H1 (cell line): ENCODE results near the gene KCNAB2. TPM values are rescaled to one million over a fixed set of nuclear protein-coding genes. Genes with fewer than 3 reads are reported as not detected.

Experiments
- CTCF ChIA-PET: fragments of 300-600 bp; sonication (Branson Sonifier 250); formaldehyde crosslinking; loops from one replicate; lab custom pipeline; 2021; ENCODE audit not compliant: partially characterized antibody; lab: Charles Lee
- POLR2A ChIA-PET: fragments of 300-600 bp; sonication (Branson Sonifier 250); formaldehyde crosslinking; loops from one replicate; lab custom pipeline; 2021; ENCODE audit warnings: inconsistent platforms; ENCODE audit not compliant: partially characterized antibody; lab: Charles Lee
- DNase-seq, 2 experiments: peaks; one replicate each; pipeline versions ENCODE4 v3.0.0 to v3.0.0-alpha.2; 2010 to 2022; ENCODE audit warnings: low spot score in 2 of 2, low read depth in 1 of 2, mixed read lengths in 1 of 2
- FAIRE-seq: peaks from 2 replicates; lab custom pipeline; 2011; peaks lifted over from hg19 to GRCh38; lab: Jason Lieb, UNC
- H2AFZ ChIP-seq: 2 replicates; pipeline ENCODE4 v1.8.1; 2012; ENCODE audit warnings: low read length, inconsistent platforms
- H2AK5ac ChIP-seq: 2 replicates; pipeline ENCODE4 v1.6.1; 2013; ENCODE audit warnings: low read depth, low read length
- H2BK120ac ChIP-seq: replicated peaks from 2 replicates; pipeline ENCODE3; 2013; ENCODE audit warnings: low read depth, low read length, inconsistent platforms
- H2BK12ac ChIP-seq: 2 replicates; pipeline ENCODE4 v1.6.1; 2013; ENCODE audit warnings: low read depth, low read length
- H2BK15ac ChIP-seq: 2 replicates; pipeline ENCODE4 v1.6.1; 2013; ENCODE audit warnings: low read length
- H2BK20ac ChIP-seq: 2 replicates; pipeline ENCODE4 v1.6.1; 2013; ENCODE audit warnings: low read length
- H2BK5ac ChIP-seq: 2 replicates; pipeline ENCODE4 v1.6.1; 2013; ENCODE audit warnings: low read depth, low read length
- H3K14ac ChIP-seq: 2 replicates; pipeline ENCODE4 v1.6.1; 2013; ENCODE audit warnings: inconsistent platforms; ENCODE audit not compliant: insufficient read length
- H3K18ac ChIP-seq: 2 replicates; pipeline ENCODE4 v1.6.1; 2013; ENCODE audit warnings: low read length; ENCODE audit errors: extremely low read depth
- H3K23ac ChIP-seq: 2 replicates; pipeline ENCODE4 v1.6.1; 2013; ENCODE audit warnings: inconsistent platforms; ENCODE audit not compliant: insufficient read length
- H3K23me2 ChIP-seq: 2 replicates; pipeline ENCODE4 v1.6.1; 2013; ENCODE audit warnings: low read depth, low read length
- H3K27ac ChIP-seq: 2 replicates; pipeline ENCODE4 v1.6.1; 2011; ENCODE audit warnings: low read depth, low read length, inconsistent platforms
- H3K27me3 ChIP-seq, 4 experiments: replicated peaks in 1 of 4; 1 replicate in 1 of 4; 2 replicates in 3 of 4; pipeline versions ENCODE4 v1.6.1 to v1.8.1; 2011 to 2013; ENCODE audit warnings: low read length in 3 of 4, mild to moderate bottlenecking in 3 of 4, inconsistent platforms in 2 of 4, mixed read lengths in 2 of 4, moderate library complexity in 1 of 4; ENCODE audit not compliant: control insufficient read depth in 3 of 4, insufficient read depth in 3 of 4; ENCODE audit errors: extremely low read depth in 1 of 4
- H3K36me3 ChIP-seq, 4 experiments: 2 replicates each; pipeline versions ENCODE4 v1.6.1 to v1.8.1; 2011 to 2013; ENCODE audit warnings: mild to moderate bottlenecking in 4 of 4, low read length in 3 of 4, moderate library complexity in 2 of 4, control low read depth in 1 of 4, inconsistent platforms in 1 of 4; ENCODE audit not compliant: insufficient read depth in 4 of 4, control insufficient read depth in 2 of 4
- H3K4ac ChIP-seq: replicated peaks from 2 replicates; pipeline ENCODE3; 2013; ENCODE audit warnings: low read length, low read depth, mixed read lengths, inconsistent platforms; ENCODE audit not compliant: insufficient read length
- H3K4me1 ChIP-seq, 4 experiments: replicated peaks in 1 of 4; 1 replicate in 1 of 4; 2 replicates in 3 of 4; pipeline versions ENCODE4 v1.6.1 to v1.8.1; 2011 to 2013; ENCODE audit warnings: low read length in 3 of 4, inconsistent platforms in 2 of 4, mixed read lengths in 1 of 4; ENCODE audit not compliant: insufficient read depth in 4 of 4, control insufficient read depth in 3 of 4
- H3K4me2 ChIP-seq, 2 experiments: 2 replicates each; pipeline versions ENCODE4 v1.6.1 to v1.8.1; 2011 to 2013; ENCODE audit warnings: low read depth in 2 of 2, low read length in 2 of 2, control low read depth in 1 of 2, inconsistent platforms in 1 of 2, mild to moderate bottlenecking in 1 of 2; ENCODE audit not compliant: insufficient read depth in 1 of 2
- H3K4me3 ChIP-seq, 4 experiments: fragments of 200-600, 300-600 bp in 1 of 4; sonication (generic), shearing (Covaris generic), sonication (Bioruptor Twin) in 1 of 4; 2 replicates each; pipeline versions ENCODE4 v1.5.1 to v1.8.1; 2011 to 2016; ENCODE audit warnings: low read length in 4 of 4, low read depth in 3 of 4, control low read depth in 2 of 4, inconsistent platforms in 2 of 4, mild to moderate bottlenecking in 2 of 4, mixed read lengths in 1 of 4, moderate library complexity in 1 of 4; ENCODE audit not compliant: insufficient read depth in 2 of 4; ENCODE audit errors: extremely low read depth in 1 of 4
- H3K56ac ChIP-seq: replicated peaks from 2 replicates; pipeline ENCODE3; 2013; ENCODE audit warnings: low read depth, mild to moderate bottlenecking, mixed read lengths, low read length, inconsistent platforms; ENCODE audit not compliant: insufficient read length
- H3K79me1 ChIP-seq: 2 replicates; pipeline ENCODE4 v1.6.1; 2013; ENCODE audit warnings: low read depth, low read length, control low read depth
- H3K79me2 ChIP-seq, 2 experiments: 2 replicates each; pipeline versions ENCODE4 v1.6.1 to v1.8.1; 2012 to 2013; ENCODE audit warnings: low read length in 2 of 2, mild to moderate bottlenecking in 2 of 2, inconsistent platforms in 1 of 2; ENCODE audit not compliant: insufficient read depth in 2 of 2, control insufficient read depth in 1 of 2
- H3K9ac ChIP-seq, 4 experiments: replicated peaks in 1 of 4; 1 replicate in 1 of 4; 2 replicates in 3 of 4; pipeline versions ENCODE4 v1.6.1 to v1.8.1; 2011 to 2013; ENCODE audit warnings: low read depth in 3 of 4, low read length in 3 of 4, control low read depth in 2 of 4, mild to moderate bottlenecking in 2 of 4, moderate library complexity in 2 of 4, inconsistent platforms in 1 of 4; ENCODE audit errors: extremely low read depth in 1 of 4
- H3K9me3 ChIP-seq, 2 experiments: 2 replicates each; pipeline versions ENCODE4 v1.6.1 to v1.8.1; 2012 to 2013; ENCODE audit warnings: mild to moderate bottlenecking in 2 of 2, moderate library complexity in 2 of 2, control low read depth in 1 of 2, inconsistent platforms in 1 of 2, low read depth in 1 of 2, low read length in 1 of 2, mixed read lengths in 1 of 2; ENCODE audit not compliant: insufficient read depth in 2 of 2
- H4K20me1 ChIP-seq, 2 experiments: replicated peaks in 1 of 2; 2 replicates each; pipeline versions ENCODE3 to v1.8.1; 2011 to 2013; ENCODE audit warnings: inconsistent platforms in 2 of 2, low read length in 2 of 2, mild to moderate bottlenecking in 1 of 2; ENCODE audit not compliant: insufficient read depth in 2 of 2, control insufficient read depth in 1 of 2
- H4K5ac ChIP-seq: 2 replicates; pipeline ENCODE4 v1.6.1; 2013; ENCODE audit warnings: low read length, low read depth, mixed read lengths, inconsistent platforms; ENCODE audit not compliant: insufficient read length
- H4K8ac ChIP-seq: 2 replicates; pipeline ENCODE4 v1.8.0; 2013; ENCODE audit warnings: mild to moderate bottlenecking, moderate library complexity, low read length, inconsistent platforms; ENCODE audit not compliant: insufficient read depth; ENCODE audit errors: extremely low read depth
- H4K91ac ChIP-seq: replicated peaks from 2 replicates; pipeline ENCODE3; 2013; ENCODE audit warnings: low read length, mixed read lengths, inconsistent platforms; ENCODE audit not compliant: insufficient read length
- BACH1 ChIP-seq: IDR thresholded peaks from 2 replicates; pipeline ENCODE4 v1.6.1; 2012; ENCODE audit warnings: low read length, improper control_type of control experiment
- CTBP2 ChIP-seq: IDR thresholded peaks from 2 replicates; pipeline ENCODE4 v1.7.0; 2011; ENCODE audit warnings: borderline replicate concordance, mild to moderate bottlenecking, moderate library complexity, mixed read lengths, low read length; ENCODE audit not compliant: insufficient read depth, insufficient read length
- GABPA ChIP-seq: IDR thresholded peaks from 2 replicates; pipeline ENCODE4 v1.6.1; 2011; ENCODE audit warnings: mild to moderate bottlenecking, low read length, moderate library complexity, borderline replicate concordance; ENCODE audit not compliant: insufficient read depth
- NANOG ChIP-seq: IDR thresholded peaks from 2 replicates; pipeline ENCODE4 v1.6.1; 2011; ENCODE audit warnings: low read length, low read depth, mild to moderate bottlenecking, inconsistent platforms; ENCODE audit not compliant: insufficient read depth, poor library complexity, severe bottlenecking
- POLR2AphosphoS5 ChIP-seq: IDR thresholded peaks from 2 replicates; pipeline ENCODE4 v1.6.1; 2011; ENCODE audit warnings: low read depth, low read length
- RAD21 ChIP-seq, 2 experiments: IDR thresholded peaks in 1 of 2; conservative IDR thresholded peaks in 1 of 2; 2 replicates each; pipeline ENCODE4 v1.6.1; 2011; ENCODE audit warnings: low read depth in 2 of 2, low read length in 2 of 2, improper control_type of control experiment in 1 of 2, inconsistent platforms in 1 of 2, mild to moderate bottlenecking in 1 of 2, moderate library complexity in 1 of 2
- SP2 ChIP-seq: IDR thresholded peaks from 2 replicates; pipeline ENCODE4 v1.6.1; 2012; ENCODE audit warnings: mild to moderate bottlenecking, low read length, inconsistent platforms
- SUZ12 ChIP-seq: fragments of 200-600 bp; sonication (generic); IDR thresholded peaks from 2 replicates; pipeline ENCODE4 v1.6.1; 2012; ENCODE audit warnings: mild to moderate bottlenecking, inconsistent platforms, low read length, moderate library complexity, mixed read lengths
- TCF12 ChIP-seq: IDR thresholded peaks from 2 replicates; pipeline ENCODE4 v1.6.1; 2011; ENCODE audit warnings: low read depth, mild to moderate bottlenecking, low read length
- WGBS, 2 experiments: shearing (Covaris generic) in 1 of 2; methylation state at CpG; one replicate each; pipeline versions ENCODE4 v1.1.6 to v1.1.7; 2013 to 2015; ENCODE audit warnings: low lambda C conversion rate in 2 of 2, mixed read lengths in 2 of 2, inconsistent platforms in 1 of 2, low coverage in 1 of 2, missing lambda C conversion rate in 1 of 2; ENCODE audit not compliant: insufficient replicate concordance in 2 of 2, insufficient coverage in 1 of 2, insufficient read length in 1 of 2; ENCODE audit errors: extremely low coverage in 1 of 2, missing lambda C conversion rate in 1 of 2; 5-methylcytosine and 5-hydroxymethylcytosine counted together
- polyA plus RNA-seq, 7 experiments: library from polyadenylated mRNA; depleted of rRNA in 3 of 7; stranded (reverse) in 5 of 7; unstranded in 2 of 7; fragments of >200 nt in 5 of 7; fragments of 200-250 nt in 2 of 7; gene quantifications; 1 replicate in 5 of 7; 2 replicates in 1 of 7; 4 replicates in 1 of 7; pipeline versions ENCODE4 v1.2.1 to v1.2.3, GENCODE V29; 2011 to 2013; ENCODE audit warnings: missing spikeins in 2 of 7, mixed read lengths in 2 of 7
- total RNA-seq: library from RNA; stranded (reverse); fragmentation: NEBNext Ultra II Directional; extraction: Animal tissue kit (Norgen Biotek cat#: 25700); gene quantifications from 2 replicates; pipeline ENCODE4 v1.2.1, GENCODE V29; 2021
- TF ChIP-seq, protein P1 (sequence below): IDR thresholded peaks from 2 replicates; pipeline ENCODE4 v1.6.1; 2012; ENCODE audit warnings: inconsistent platforms
- TF ChIP-seq, protein P2 (sequence below): IDR thresholded peaks from 2 replicates; pipeline ENCODE4 v1.6.1; 2012; ENCODE audit warnings: low read length, inconsistent platforms

The KCNAB2 gene
- total and polyA plus RNA-seq, 2 of the 8 experiments (the other 6 are each of a cell fraction or from before 2014, with no cell fraction given): 4.5 to 7.0 TPM

DNA sequence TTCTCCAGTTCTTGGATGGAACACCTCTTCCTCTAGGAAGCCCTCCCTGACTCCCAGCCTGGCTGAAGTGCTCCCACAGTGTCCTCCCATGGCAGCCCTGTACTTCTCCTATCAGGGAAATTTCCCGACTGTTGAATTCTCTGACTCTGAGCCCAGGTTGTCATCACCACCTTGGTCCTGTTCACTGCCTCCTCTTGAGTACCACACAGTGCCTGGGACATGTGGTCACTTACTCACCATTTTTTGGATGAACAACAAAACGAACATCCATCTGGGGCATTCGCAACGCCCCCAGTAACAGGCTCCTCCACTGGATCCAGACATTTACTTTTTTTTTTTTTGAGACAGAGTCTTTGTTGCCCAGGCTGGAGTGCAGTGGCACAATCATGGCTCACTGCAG lies 97.0 kb downstream of the KCNAB2 start:
- Histone ChIP-seq H4K91ac (no peak overlapping the region), H3K36me3 (no peaks in the 10 kb centered on the region; a peak in 1 of 8 replicates), H3K9me3 (no peaks in the 10 kb centered on the region), H4K8ac (no peak overlapping the region), H2BK20ac (no peak overlapping the region), H4K5ac (no peak overlapping the region), H3K79me1 (no peaks in the 10 kb centered on the region), H2AK5ac (no peak overlapping the region; the same call in 1 of the 2 replicates), H4K20me1 (peaks cover 0 to 3% of the 10 kb centered on the region in 2 experiments), H3K79me2 (no peaks in the 10 kb centered on the region), H3K14ac (no peak overlapping the region), H3K23me2 (no peaks in the 10 kb centered on the region), H2BK12ac (no peak overlapping the region), H3K9ac (no peak overlapping the region), H3K23ac (no peak overlapping the region), H2BK15ac (no peak overlapping the region), H3K4me2 (no peak overlapping the region), H2BK120ac (no peak overlapping the region), H3K27ac (no peak overlapping the region), H2BK5ac (no peak overlapping the region), H3K18ac (no peak overlapping the region), H3K4me1 (peaks cover 0 to 11% (median under 1%) of the 10 kb centered on the region in 4 experiments; a peak in 2 of 7 replicates), H3K4ac (no peak overlapping the region), H3K4me3 (no peak overlapping the region), H2AFZ (no peak overlapping the region), H3K56ac (no peak overlapping the region), H3K27me3 (peaks cover 0 to 7% (median 4%) of the 10 kb centered on the region in 4 experiments; a peak in 6 of 7 replicates)
- FAIRE-seq (no peak), DNase-seq (no peak)
- WGBS, 2 experiments: 100% methylated on average over 2 of the region's 4 CpGs; no CpG with 5 or more reads in 1 of the 2 experiments
- ChIA-PET CTCF (interaction anchor here (1.4 to 1.8 kb wide), 3 partner anchors 9 to 24 kb away, joined by 3 to 7 read pairs (median 3); no protein-coding TSS in a partner anchor), POLR2A (interaction anchor here (1.1 kb wide), 1 partner anchor 29 kb away, joined by 3 read pairs; no protein-coding TSS in a partner anchor)
- TF ChIP-seq SUZ12 (no peak), TCF12 (no peak), POLR2AphosphoS5 (no peak), CTBP2 (no peak), GABPA (no peak), SP2 (no peak), NANOG (no peak), BACH1 (no peak), RAD21 (IDR thresholded peaks at IDR 0.05 in 1 of 2, conservative IDR thresholded peaks at IDR 0.05 in 1 of 2; ENCODE audit: low read depth in 2 of 2, low read length in 2 of 2) (no peak)
- TF ChIP-seq, protein P1, sequence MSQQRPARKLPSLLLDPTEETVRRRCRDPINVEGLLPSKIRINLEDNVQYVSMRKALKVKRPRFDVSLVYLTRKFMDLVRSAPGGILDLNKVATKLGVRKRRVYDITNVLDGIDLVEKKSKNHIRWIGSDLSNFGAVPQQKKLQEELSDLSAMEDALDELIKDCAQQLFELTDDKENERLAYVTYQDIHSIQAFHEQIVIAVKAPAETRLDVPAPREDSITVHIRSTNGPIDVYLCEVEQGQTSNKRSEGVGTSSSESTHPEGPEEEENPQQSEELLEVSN: no peak
- TF ChIP-seq, protein P2, sequence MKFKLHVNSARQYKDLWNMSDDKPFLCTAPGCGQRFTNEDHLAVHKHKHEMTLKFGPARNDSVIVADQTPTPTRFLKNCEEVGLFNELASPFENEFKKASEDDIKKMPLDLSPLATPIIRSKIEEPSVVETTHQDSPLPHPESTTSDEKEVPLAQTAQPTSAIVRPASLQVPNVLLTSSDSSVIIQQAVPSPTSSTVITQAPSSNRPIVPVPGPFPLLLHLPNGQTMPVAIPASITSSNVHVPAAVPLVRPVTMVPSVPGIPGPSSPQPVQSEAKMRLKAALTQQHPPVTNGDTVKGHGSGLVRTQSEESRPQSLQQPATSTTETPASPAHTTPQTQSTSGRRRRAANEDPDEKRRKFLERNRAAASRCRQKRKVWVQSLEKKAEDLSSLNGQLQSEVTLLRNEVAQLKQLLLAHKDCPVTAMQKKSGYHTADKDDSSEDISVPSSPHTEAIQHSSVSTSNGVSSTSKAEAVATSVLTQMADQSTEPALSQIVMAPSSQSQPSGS: no peak
